Measurements from ENCODE around the gene ANAPC4. TPM values are rescaled to one million over a fixed set of nuclear protein-coding genes. Genes with fewer than 3 reads are reported as not detected.

ANAPC4 gene
- total and polyA plus RNA-seq, 2 of the 13 experiments (the other 11 are each of a cell fraction or from before 2014, with no cell fraction given) = 14.5 to 30.2 TPM

DNA sequence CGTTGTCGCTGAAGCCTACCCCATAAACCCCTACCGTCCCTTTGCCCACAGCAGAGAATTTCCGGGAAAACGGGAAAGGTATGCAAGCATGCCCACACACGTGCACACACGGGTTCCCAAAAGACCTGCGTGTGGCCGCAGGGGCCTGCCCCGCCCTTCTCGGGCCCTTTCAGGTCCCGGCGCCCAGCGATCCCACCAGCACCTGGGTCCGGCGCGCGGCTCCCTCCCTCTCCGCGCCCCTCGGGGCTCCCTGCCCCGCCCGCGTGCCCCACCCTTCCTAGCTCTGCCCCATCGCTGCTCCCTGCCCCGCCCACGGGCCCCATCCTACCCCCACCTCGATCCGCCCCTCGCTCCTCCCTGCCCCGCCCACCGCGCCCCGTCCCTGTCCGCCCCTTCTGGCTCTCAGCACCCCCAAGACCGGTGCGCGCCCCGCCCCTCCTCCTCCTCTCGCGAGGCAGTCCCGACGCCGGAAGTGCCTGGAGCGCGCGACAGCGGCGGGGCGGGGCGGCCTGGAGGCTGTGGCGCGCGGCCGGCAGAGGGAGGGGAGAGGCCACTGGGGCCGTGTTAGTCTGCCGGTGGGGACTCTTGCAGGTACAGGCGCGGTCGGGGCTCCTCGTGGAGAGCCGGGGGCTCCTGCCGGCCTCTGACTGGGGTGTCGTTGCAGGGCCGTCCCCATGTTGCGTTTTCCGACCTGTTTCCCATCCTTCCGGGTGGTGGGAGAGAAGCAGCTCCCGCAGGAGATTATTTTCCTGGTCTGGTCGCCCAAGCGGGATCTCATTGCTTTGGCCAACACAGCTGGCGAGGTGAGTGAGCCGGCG is at the start of gene ANAPC4 (continued):
- TF ChIP-seq, protein P1, sequence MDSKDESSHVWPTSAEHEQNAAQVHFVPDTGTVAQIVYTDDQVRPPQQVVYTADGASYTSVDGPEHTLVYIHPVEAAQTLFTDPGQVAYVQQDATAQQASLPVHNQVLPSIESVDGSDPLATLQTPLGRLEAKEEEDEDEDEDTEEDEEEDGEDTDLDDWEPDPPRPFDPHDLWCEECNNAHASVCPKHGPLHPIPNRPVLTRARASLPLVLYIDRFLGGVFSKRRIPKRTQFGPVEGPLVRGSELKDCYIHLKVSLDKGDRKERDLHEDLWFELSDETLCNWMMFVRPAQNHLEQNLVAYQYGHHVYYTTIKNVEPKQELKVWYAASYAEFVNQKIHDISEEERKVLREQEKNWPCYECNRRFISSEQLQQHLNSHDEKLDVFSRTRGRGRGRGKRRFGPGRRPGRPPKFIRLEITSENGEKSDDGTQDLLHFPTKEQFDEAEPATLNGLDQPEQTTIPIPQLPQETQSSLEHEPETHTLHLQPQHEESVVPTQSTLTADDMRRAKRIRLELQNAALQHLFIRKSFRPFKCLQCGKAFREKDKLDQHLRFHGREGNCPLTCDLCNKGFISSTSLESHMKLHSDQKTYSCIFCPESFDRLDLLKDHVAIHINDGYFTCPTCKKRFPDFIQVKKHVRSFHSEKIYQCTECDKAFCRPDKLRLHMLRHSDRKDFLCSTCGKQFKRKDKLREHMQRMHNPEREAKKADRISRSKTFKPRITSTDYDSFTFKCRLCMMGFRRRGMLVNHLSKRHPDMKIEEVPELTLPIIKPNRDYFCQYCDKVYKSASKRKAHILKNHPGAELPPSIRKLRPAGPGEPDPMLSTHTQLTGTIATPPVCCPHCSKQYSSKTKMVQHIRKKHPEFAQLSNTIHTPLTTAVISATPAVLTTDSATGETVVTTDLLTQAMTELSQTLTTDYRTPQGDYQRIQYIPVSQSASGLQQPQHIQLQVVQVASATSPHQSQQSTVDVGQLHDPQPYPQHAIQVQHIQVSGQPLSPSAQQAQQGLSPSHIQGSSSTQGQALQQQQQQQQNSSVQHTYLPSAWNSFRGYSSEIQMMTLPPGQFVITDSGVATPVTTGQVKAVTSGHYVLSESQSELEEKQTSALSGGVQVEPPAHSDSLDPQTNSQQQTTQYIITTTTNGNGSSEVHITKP (CRISPR knock-in tag; IDR thresholded peaks at IDR 0.05; ENCODE audit: low read depth) = no peak
- TF ChIP-seq GFI1 (CRISPR knock-in tag; IDR thresholded peaks at IDR 0.05; ENCODE audit: borderline replicate concordance) (no peak), ZNF547 (CRISPR knock-in tag; IDR thresholded peaks at IDR 0.05) (no peak), RAD21 (CRISPR knock-in tag; IDR thresholded peaks at IDR 0.05) (peak; percentile 41; the same call in 1 of the 2 replicates), ZNF567 (CRISPR knock-in tag; IDR thresholded peaks at IDR 0.05; ENCODE audit: borderline replicate concordance) (no peak), MTF2 (CRISPR knock-in tag; IDR thresholded peaks at IDR 0.05; ENCODE audit: borderline replicate concordance) (no peak), ZNF468 (CRISPR knock-in tag; IDR thresholded peaks at IDR 0.05) (no peak), SOX13 (IDR thresholded peaks at IDR 0.05) (no peak), SOX13 (CRISPR knock-in tag; conservative IDR thresholded peaks at IDR 0.05 in 1 of 2, IDR thresholded peaks at IDR 0.05 in 1 of 2) (no peak), MATR3 (CRISPR knock-in tag; IDR thresholded peaks at IDR 0.05) (no peak), ZNF136 (CRISPR knock-in tag; IDR thresholded peaks at IDR 0.05; ENCODE audit: low read depth) (no peak), TRIM24 (CRISPR knock-in tag; IDR thresholded peaks at IDR 0.05) (no peak), FOXK2 (IDR thresholded peaks at IDR 0.05) (no peak), SYNCRIP (IDR thresholded peaks at IDR 0.05; ENCODE audit: insufficient read depth, low read depth, low read length) (no peak), ZNF792 (CRISPR knock-in tag; IDR thresholded peaks at IDR 0.05) (peak; percentile 7; the same call in 1 of the 2 replicates), SIN3A (IDR thresholded peaks at IDR 0.05; ENCODE audit: borderline replicate concordance, low read depth, low read length) (peak; percentile 43; the same call in 1 of the 2 replicates), ZNF616 (CRISPR knock-in tag; IDR thresholded peaks at IDR 0.05; ENCODE audit: low read depth) (no peak), HMG20A (CRISPR knock-in tag; IDR thresholded peaks at IDR 0.05; ENCODE audit: borderline replicate concordance) (no peak), PHF5A (CRISPR knock-in tag; IDR thresholded peaks at IDR 0.05; ENCODE audit: low read depth, unreplicated experiment) (no peak)
- TF ChIP-seq, protein P2, sequence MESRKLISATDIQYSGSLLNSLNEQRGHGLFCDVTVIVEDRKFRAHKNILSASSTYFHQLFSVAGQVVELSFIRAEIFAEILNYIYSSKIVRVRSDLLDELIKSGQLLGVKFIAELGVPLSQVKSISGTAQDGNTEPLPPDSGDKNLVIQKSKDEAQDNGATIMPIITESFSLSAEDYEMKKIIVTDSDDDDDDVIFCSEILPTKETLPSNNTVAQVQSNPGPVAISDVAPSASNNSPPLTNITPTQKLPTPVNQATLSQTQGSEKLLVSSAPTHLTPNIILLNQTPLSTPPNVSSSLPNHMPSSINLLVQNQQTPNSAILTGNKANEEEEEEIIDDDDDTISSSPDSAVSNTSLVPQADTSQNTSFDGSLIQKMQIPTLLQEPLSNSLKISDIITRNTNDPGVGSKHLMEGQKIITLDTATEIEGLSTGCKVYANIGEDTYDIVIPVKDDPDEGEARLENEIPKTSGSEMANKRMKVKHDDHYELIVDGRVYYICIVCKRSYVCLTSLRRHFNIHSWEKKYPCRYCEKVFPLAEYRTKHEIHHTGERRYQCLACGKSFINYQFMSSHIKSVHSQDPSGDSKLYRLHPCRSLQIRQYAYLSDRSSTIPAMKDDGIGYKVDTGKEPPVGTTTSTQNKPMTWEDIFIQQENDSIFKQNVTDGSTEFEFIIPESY (CRISPR knock-in tag; IDR thresholded peaks at IDR 0.05) = no peak
- TF ChIP-seq, protein P3, sequence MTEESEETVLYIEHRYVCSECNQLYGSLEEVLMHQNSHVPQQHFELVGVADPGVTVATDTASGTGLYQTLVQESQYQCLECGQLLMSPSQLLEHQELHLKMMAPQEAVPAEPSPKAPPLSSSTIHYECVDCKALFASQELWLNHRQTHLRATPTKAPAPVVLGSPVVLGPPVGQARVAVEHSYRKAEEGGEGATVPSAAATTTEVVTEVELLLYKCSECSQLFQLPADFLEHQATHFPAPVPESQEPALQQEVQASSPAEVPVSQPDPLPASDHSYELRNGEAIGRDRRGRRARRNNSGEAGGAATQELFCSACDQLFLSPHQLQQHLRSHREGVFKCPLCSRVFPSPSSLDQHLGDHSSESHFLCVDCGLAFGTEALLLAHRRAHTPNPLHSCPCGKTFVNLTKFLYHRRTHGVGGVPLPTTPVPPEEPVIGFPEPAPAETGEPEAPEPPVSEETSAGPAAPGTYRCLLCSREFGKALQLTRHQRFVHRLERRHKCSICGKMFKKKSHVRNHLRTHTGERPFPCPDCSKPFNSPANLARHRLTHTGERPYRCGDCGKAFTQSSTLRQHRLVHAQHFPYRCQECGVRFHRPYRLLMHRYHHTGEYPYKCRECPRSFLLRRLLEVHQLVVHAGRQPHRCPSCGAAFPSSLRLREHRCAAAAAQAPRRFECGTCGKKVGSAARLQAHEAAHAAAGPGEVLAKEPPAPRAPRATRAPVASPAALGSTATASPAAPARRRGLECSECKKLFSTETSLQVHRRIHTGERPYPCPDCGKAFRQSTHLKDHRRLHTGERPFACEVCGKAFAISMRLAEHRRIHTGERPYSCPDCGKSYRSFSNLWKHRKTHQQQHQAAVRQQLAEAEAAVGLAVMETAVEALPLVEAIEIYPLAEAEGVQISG (CRISPR knock-in tag; IDR thresholded peaks at IDR 0.05) = peak; percentile 80
